MM.1S (cell line): Measurements from ENCODE around the gene OR1I1.

Experiments
- DNase-seq: peaks from one replicate; pipeline ENCODE4 v3.0.0-alpha.2; 2015
- H2AFZ ChIP-seq: fragments of 300-600 bp; sonication (generic); 2 replicates; pipeline ENCODE4 v1.6.0; 2016; ENCODE audit warnings: antibody characterized with exemption, low read length
- H3F3A ChIP-seq: fragments of 300-600 bp; sonication (generic); 2 replicates; pipeline ENCODE4 v1.6.1; 2016; ENCODE audit warnings: mild to moderate bottlenecking, antibody characterized with exemption, low read length, moderate library complexity, mixed read lengths; ENCODE audit not compliant: insufficient read depth
- H3K27ac ChIP-seq: fragments of 300-600 bp; sonication (generic); 2 replicates; pipeline ENCODE4 v1.5.1; 2016; ENCODE audit warnings: mild to moderate bottlenecking, low read length
- H3K27me3 ChIP-seq: fragments of 300-600 bp; sonication (generic); replicated peaks from 2 replicates; pipeline ENCODE4 v1.6.0; 2016; ENCODE audit warnings: low read length; ENCODE audit not compliant: insufficient read depth
- H3K36me3 ChIP-seq: fragments of 300-600 bp; sonication (generic); replicated peaks from 2 replicates; pipeline ENCODE4 v1.6.1; 2016; ENCODE audit warnings: mild to moderate bottlenecking, low read length, mixed read lengths; ENCODE audit not compliant: insufficient read depth
- H3K4me1 ChIP-seq: fragments of 300-600 bp; sonication (generic); 2 replicates; pipeline ENCODE4 v1.6.1; 2016; ENCODE audit warnings: low read length, mixed read lengths
- H3K4me2 ChIP-seq: fragments of 300-600 bp; sonication (generic); 2 replicates; pipeline ENCODE4 v1.6.0; 2016; ENCODE audit warnings: low read depth, low read length
- H3K4me3 ChIP-seq: fragments of 300-600 bp; sonication (generic); 2 replicates; pipeline ENCODE4 v1.5.1; 2016; ENCODE audit warnings: low read length, mixed read lengths
- H3K79me2 ChIP-seq: fragments of 300-600 bp; sonication (generic); 2 replicates; pipeline ENCODE4 v1.6.1; 2016; ENCODE audit warnings: mixed run types, low read length, mixed read lengths
- H3K9ac ChIP-seq: fragments of 300-600 bp; sonication (generic); 2 replicates; pipeline ENCODE4 v1.6.1; 2016; ENCODE audit warnings: low read length, mixed read lengths
- H3K9me2 ChIP-seq: fragments of 300-600 bp; sonication (generic); replicated peaks from 2 replicates; pipeline ENCODE4 v1.6.1; 2016; ENCODE audit warnings: mild to moderate bottlenecking, low read length, mixed read lengths; ENCODE audit not compliant: insufficient read depth
- H3K9me3 ChIP-seq: fragments of 300-600 bp; sonication (generic); replicated peaks from 2 replicates; pipeline ENCODE4 v1.6.1; 2016; ENCODE audit warnings: mild to moderate bottlenecking, low read length, mixed read lengths; ENCODE audit not compliant: insufficient read depth
- H4K20me1 ChIP-seq: fragments of 300-600 bp; sonication (generic); 2 replicates; pipeline ENCODE4 v1.6.1; 2016; ENCODE audit warnings: mild to moderate bottlenecking, low read length, moderate library complexity, mixed read lengths; ENCODE audit not compliant: insufficient read depth
- CTCF ChIP-seq: fragments of 300-600 bp; sonication (generic); IDR thresholded peaks from 2 replicates; pipeline ENCODE4 v1.5.1; 2016; ENCODE audit warnings: antibody characterized with exemption, low read length, mixed read lengths
- EZH2 ChIP-seq: fragments of 300-600 bp; sonication (generic); optimal IDR thresholded peaks from 2 replicates; pipeline ENCODE3; 2017; ENCODE audit warnings: low read depth, mild to moderate bottlenecking, antibody characterized with exemption, low read length, mixed read lengths
- EZH2phosphoT487 ChIP-seq: fragments of 300-600 bp; sonication (generic); IDR thresholded peaks from 2 replicates; pipeline ENCODE4 v1.6.1; 2018; ENCODE audit warnings: antibody characterized with exemption, low read length

Gene OR1I1

GRCh38 chr19:15087182-15087581, 5.2 kb downstream of the OR1I1 start:
- no peaks in the 10 kb centered on the region for H3K79me2 ChIP-seq
- TF ChIP-seq EZH2phosphoT487 (no peak), CTCF (no peak), EZH2 (no peak)
- DNase-seq: no peak
- H3K4me2 ChIP-seq: no peak overlapping the region
- H3K4me1 ChIP-seq: 0 out of 2 replicates have a peak, but pooled peaks cover 2% of the 10 kb centered on the region
- H3K27ac ChIP-seq: no peak overlapping the region
- no peaks in the 10 kb centered on the region for H4K20me1 ChIP-seq
- peaks cover 72% of the 10 kb centered on the region for H3K27me3 ChIP-seq
- no peak overlapping the region for H3K9ac ChIP-seq
- H3F3A ChIP-seq: no peaks in the 10 kb centered on the region
- H3K4me3 ChIP-seq: no peak overlapping the region
- H2AFZ ChIP-seq: no peak overlapping the region
- H3K9me2 ChIP-seq: no peaks in the 10 kb centered on the region
- H3K9me3 ChIP-seq: no peaks in the 10 kb centered on the region
- H3K36me3 ChIP-seq: no peaks in the 10 kb centered on the region

GRCh38 chr19:15091918-15092753, 10.1 kb downstream of the OR1I1 start:
- Histone ChIP-seq H3F3A (no peaks in the 10 kb centered on the region), H3K9me3 (no peaks in the 10 kb centered on the region), H3K36me3 (no peaks in the 10 kb centered on the region), H3K4me1 (0 out of 2 replicates have a peak, but pooled peaks cover 4% of the 10 kb centered on the region), H3K27me3 (peaks cover 69% of the 10 kb centered on the region), H2AFZ (peak overlapping the region; percentile 61), H3K9ac (no peak overlapping the region), H3K4me3 (no peak overlapping the region), H4K20me1 (no peaks in the 10 kb centered on the region), H3K79me2 (no peaks in the 10 kb centered on the region), H3K4me2 (peak overlapping the region; percentile 39; the same call in 1 of the 2 replicates), H3K27ac (no peak overlapping the region), H3K9me2 (no peaks in the 10 kb centered on the region)
- TF ChIP-seq EZH2phosphoT487: no peak
- TF ChIP-seq EZH2: no peak
- peak; percentile 41 for TF ChIP-seq CTCF
- peak; percentile 78 for DNase-seq

DNA sequence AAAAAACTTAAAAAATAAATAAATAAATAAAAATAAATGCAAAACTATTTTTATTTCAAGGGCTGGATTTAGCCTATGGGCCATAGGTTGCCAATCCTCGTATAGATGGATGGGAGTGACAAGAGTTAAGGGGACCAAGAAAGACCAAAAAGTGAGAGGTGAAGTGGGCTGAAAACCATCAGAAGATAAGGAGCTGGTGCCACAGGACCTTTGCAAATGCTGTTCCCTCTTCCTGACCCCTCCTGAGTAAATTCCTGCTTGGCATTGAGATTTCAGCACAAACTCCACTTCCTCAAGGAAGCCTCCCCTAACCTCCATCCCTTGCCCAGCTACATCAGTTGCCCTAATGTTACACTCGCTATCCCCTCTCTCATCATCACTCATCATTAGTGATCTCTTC, 11.0 kb downstream of the OR1I1 start:
- Histone ChIP-seq H3K9me3 (no peaks in the 10 kb centered on the region), H3K36me3 (no peaks in the 10 kb centered on the region), H3K9ac (no peak overlapping the region), H3K79me2 (no peaks in the 10 kb centered on the region), H3K4me2 (no peak overlapping the region), H3K27me3 (peaks cover 68% of the 10 kb centered on the region), H3K9me2 (no peaks in the 10 kb centered on the region), H2AFZ (no peak overlapping the region), H3K4me1 (0 out of 2 replicates have a peak, but pooled peaks cover 4% of the 10 kb centered on the region), H4K20me1 (no peaks in the 10 kb centered on the region), H3F3A (no peaks in the 10 kb centered on the region), H3K4me3 (no peak overlapping the region), H3K27ac (no peak overlapping the region)
- TF ChIP-seq CTCF: no peak
- no peak for TF ChIP-seq EZH2
- no peak for TF ChIP-seq EZH2phosphoT487
- DNase-seq: no peak
